Cerebellar cortex (tissue), 1 donor: ENCODE data around the gene EVL.
"Not testable (repeated sequence)": the region's sequence is repeated elsewhere in the genome, so short reads cannot be mapped to it uniquely, and the experiment has no call there.

Source experiments
- DNase-seq: peaks from one replicate; pipeline ENCODE4 v3.0.0-alpha.2; 2015; ENCODE audit warnings: low spot score

Gene EVL

GRCh38 chr14:100038065-100038464 lies 27.2 kb upstream of the EVL start:
- no peak for DNase-seq

- DNase-seq: no peak
Measured at GRCh38 chr14:100039903-100040302, 25.3 kb upstream of the EVL start.

GRCh38 chr14:100041271-100041670 lies 24.0 kb upstream of the EVL start:
- no peak for DNase-seq

GRCh38 chr14:100042286-100042685 lies 22.9 kb upstream of the EVL start:
- no peak for DNase-seq

- peak; percentile 67 for DNase-seq
Measured at GRCh38 chr14:100045642-100046344, 19.4 kb upstream of the EVL start.

- DNase-seq: no peak
Measured at GRCh38 chr14:100047600-100047999, 17.6 kb upstream of the EVL start.

- no peak for DNase-seq
Measured at GRCh38 chr14:100048786-100049185, 16.4 kb upstream of the EVL start.

- DNase-seq: no peak
Measured at GRCh38 chr14:100049220-100049619, 16.0 kb upstream of the EVL start.

GRCh38 chr14:100051103-100051502 lies 14.1 kb upstream of the EVL start:
- no peak for DNase-seq

- no peak for DNase-seq
Measured at GRCh38 chr14:100051543-100051942, 13.7 kb upstream of the EVL start.

GRCh38 chr14:100052819-100053218 lies 12.4 kb upstream of the EVL start:
- peak; percentile 31 for DNase-seq

GRCh38 chr14:100054316-100055075 lies 10.7 kb upstream of the EVL start:
- no peak for DNase-seq

GRCh38 chr14:100056431-100056830 lies 8.8 kb upstream of the EVL start:
- DNase-seq: no peak

GRCh38 chr14:100056964-100057795 lies 8.0 kb upstream of the EVL start:
- peak; percentile 39 for DNase-seq

GRCh38 chr14:100058777-100059437 lies 6.3 kb upstream of the EVL start:
- no peak for DNase-seq

GRCh38 chr14:100059438-100059781 lies 5.8 kb upstream of the EVL start:
- no peak for DNase-seq

GRCh38 chr14:100060760-100061159 lies 4.5 kb upstream of the EVL start:
- no peak for DNase-seq

GRCh38 chr14:100062590-100062989 lies 2.6 kb upstream of the EVL start:
- DNase-seq: no peak

- DNase-seq: no peak
Measured at GRCh38 chr14:100063314-100063941, 1.8 kb upstream of the EVL start.

- not testable (repeated sequence) for DNase-seq
Measured at GRCh38 chr14:100064335-100065092, 708 bp upstream of the EVL start.

- no peak for DNase-seq
Measured at GRCh38 chr14:100065942-100066574, 836 bp downstream of the EVL start.
